Adrenal gland (tissue), 5 donors: ENCODE data around the gene MCF2L.

Experiments used
- POLR2A ChIP-seq, 2 donors: fragments of 450-650 bp; IDR thresholded peaks; one replicate each; pipeline ENCODE4 v1.6.1; 2017; ENCODE audit warnings: antibody characterized with exemption in 2 of 2, mild to moderate bottlenecking in 2 of 2, moderate library complexity in 1 of 2
- TF ChIP-seq, protein P1 (sequence below), 6 experiments: fragments of 450-650 bp in 4 of 6; fragments of 200-600 bp in 2 of 6; sonication (generic) in 1 of 6; IDR thresholded peaks; 1 replicate in 5 of 6; 2 replicates in 1 of 6; pipeline versions ENCODE4 v1.5.1 to v1.8.0; 2016 to 2021; ENCODE audit warnings: antibody characterized with exemption in 6 of 6, mild to moderate bottlenecking in 2 of 6, moderate library complexity in 1 of 6
- donor health status: DM: no; HTN: no; CAD: no.

DNA sequence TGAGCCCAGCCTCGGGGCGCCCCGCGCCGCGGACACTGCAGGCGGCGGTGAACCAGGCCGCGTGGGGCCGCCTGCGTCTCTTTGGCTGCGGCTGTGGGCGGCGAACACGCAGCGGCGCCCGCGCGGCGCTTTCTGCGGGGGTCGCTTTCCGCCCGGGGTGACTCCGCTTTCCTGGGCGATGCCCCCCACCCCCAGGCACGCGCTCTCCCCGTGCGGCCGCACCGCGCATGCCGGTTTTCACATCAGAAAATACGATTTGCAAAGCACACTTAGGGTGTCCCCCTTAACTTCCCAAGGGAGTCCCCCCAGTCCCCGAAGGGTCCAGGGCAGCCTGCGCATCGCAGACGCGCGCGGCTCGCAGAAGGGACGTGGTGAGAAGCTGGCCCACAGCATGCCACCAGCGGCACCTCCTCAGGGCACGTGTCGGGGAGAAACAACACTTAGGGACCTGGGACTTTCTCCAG lies 141.9 kb downstream of the MCF2L start:
- TF ChIP-seq, protein P1, sequence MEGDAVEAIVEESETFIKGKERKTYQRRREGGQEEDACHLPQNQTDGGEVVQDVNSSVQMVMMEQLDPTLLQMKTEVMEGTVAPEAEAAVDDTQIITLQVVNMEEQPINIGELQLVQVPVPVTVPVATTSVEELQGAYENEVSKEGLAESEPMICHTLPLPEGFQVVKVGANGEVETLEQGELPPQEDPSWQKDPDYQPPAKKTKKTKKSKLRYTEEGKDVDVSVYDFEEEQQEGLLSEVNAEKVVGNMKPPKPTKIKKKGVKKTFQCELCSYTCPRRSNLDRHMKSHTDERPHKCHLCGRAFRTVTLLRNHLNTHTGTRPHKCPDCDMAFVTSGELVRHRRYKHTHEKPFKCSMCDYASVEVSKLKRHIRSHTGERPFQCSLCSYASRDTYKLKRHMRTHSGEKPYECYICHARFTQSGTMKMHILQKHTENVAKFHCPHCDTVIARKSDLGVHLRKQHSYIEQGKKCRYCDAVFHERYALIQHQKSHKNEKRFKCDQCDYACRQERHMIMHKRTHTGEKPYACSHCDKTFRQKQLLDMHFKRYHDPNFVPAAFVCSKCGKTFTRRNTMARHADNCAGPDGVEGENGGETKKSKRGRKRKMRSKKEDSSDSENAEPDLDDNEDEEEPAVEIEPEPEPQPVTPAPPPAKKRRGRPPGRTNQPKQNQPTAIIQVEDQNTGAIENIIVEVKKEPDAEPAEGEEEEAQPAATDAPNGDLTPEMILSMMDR (IDR thresholded peaks at IDR 0.05): no peak
- TF ChIP-seq POLR2A (IDR thresholded peaks at IDR 0.05): no peak
